ENCODE data around the gene SUGP1.

The SUGP1 gene

DNA sequence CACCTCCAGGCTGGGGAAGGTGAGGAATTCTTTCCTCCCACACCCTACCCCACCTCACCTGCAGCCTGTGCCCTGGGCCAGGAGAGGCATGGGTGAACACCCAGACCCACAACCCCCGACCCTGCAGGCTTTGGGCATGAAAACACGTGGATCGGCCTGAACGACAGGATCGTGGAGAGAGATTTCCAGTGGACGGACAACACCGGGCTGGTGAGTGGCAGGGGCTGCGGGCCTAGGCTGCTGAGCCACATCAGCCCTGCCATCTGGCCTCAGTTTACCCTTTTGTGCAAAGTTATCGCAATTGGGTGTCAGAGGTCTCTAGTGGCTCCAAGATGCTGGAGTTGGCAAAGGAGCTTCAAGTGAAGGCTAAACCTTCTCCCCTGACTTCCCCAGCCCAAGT is 79.8 kb downstream of the SUGP1 start:
- no peak for TF ChIP-seq CTCF (IDR thresholded peaks at IDR 0.05; ENCODE audit: borderline replicate concordance, control extremely low read depth, extremely low read depth, insufficient read depth, missing control alignments)
- no peak for DNase-seq (ENCODE audit: low spot score)
- in situ Hi-C loops (cut with MboI; ENCODE audit: low sequenced_read_pairs, unreplicated experiment), result no loop called here

DNA sequence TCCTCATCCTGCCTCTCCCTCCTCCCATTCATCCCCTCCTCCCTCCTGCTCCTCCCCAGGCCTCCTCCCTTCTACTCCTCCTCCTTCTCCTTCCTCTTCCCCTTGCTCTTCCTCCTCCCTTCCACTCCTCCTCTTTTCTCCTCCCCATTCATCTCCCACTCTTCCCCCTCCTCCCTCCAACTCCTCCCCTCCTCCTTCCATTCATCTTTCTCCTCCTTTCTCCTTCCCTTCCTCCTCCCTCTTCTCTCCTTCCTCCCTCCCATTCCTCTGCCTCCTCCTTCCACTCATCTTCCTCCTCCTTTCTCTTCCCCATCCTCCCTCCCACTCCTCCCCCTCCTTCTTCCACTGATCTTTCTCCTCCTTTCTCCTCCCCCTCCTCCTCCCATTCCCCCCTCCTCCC is 80.6 kb downstream of the SUGP1 start:
- DNase-seq (ENCODE audit: low spot score), result no peak
- in situ Hi-C loops (cut with MboI; ENCODE audit: low sequenced_read_pairs, unreplicated experiment), result no loop called here

DNA sequence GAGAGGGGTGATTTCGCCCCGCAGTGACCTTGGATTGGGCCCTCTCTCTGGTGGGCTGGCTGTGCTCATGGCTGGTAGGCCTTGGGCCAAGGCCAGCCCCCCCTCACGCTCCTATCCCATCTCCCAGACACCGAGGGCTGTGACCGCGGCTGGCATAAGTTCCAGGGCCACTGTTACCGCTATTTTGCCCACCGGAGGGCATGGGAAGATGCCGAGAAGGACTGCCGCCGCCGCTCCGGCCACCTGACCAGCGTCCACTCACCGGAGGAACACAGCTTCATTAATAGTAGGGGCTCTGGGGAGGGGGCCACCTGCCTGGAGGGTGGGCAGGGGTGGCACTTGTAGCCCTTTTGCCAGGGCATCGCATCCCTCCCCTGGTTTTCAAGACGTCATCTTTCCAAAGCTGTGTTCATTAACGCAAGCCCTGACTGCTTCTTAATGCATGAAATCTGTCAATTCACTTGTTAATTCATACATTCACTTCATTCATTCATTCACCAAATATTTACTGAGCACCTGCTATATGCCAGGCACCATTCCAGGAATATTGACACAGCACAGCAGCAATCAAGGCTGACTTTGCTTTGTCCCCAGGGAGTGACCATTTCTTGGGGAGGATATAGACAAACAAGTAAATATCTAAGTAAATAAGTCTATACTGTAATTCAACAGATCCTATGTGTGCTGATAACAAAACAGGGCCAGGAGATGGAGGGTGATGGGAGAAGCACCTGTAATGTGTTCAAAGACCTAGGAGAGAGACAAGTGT is 82.0 kb downstream of the SUGP1 start:
- in situ Hi-C loops (cut with MboI; ENCODE audit: low sequenced_read_pairs, unreplicated experiment), result no loop called here
- DNase-seq (ENCODE audit: low spot score), result no peak
- no peak for TF ChIP-seq CTCF (IDR thresholded peaks at IDR 0.05; ENCODE audit: borderline replicate concordance, control extremely low read depth, extremely low read depth, insufficient read depth, missing control alignments)

More for the DNA sequence above, 80.6 kb downstream of the SUGP1 start:
- TF ChIP-seq CTCF (IDR thresholded peaks at IDR 0.05; ENCODE audit: borderline replicate concordance, control extremely low read depth, extremely low read depth, insufficient read depth, missing control alignments), result no peak

DNA sequence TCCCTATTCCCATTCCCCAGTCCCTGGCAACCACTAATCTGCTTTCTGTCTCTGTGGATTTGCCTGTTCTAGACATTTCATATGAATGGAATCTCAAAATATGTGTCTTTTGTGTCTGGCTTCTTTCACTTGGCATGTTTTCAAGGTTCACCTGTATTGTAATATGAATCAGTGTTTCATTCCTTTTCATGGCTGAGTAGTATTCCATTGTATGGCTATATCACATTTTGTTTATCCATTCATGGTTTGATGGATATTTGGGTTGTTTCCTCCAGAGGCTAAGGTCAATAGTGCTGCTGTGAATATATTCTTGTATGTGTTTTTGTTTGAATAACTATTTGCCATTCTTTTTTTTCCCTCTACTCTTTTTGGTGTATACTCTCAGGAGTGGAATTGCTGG is 84.1 kb downstream of the SUGP1 start:
- in situ Hi-C loops (cut with MboI; ENCODE audit: low sequenced_read_pairs, unreplicated experiment), result no loop called here
- TF ChIP-seq CTCF (IDR thresholded peaks at IDR 0.05; ENCODE audit: borderline replicate concordance, control extremely low read depth, extremely low read depth, insufficient read depth, missing control alignments), result no peak
- DNase-seq (ENCODE audit: low spot score), result no peak

DNA sequence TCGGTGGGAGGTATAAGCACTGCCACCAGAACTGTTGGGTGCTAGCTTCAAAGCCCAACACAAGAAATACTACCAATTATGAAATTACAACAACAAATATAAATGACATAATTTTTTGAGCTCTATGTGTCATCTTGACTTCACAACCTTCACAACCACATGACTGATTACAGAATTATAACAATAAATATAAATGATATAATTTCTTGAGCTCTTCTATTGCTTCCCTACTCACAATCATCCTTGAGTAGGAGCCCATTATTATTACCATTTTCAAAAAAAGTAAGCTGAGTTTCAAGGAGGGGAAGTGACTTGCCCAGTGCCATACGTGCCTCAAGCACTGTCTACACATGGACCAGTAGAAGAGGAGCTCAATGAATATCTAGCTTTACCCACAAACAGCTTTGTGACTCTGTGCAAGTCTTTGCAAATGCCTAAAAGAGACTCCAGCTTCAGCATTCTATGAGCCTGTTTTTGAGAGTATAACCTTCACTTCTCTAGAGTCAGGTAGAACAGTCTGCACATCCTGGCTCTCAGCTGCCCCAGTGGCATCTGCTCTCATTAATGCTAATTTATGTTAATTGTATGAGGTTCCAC is 86.0 kb downstream of the SUGP1 start:
- DNase-seq (ENCODE audit: low spot score), result no peak
- in situ Hi-C loops (cut with MboI; ENCODE audit: low sequenced_read_pairs, unreplicated experiment), result no loop called here
- no peak for TF ChIP-seq CTCF (IDR thresholded peaks at IDR 0.05; ENCODE audit: borderline replicate concordance, control extremely low read depth, extremely low read depth, insufficient read depth, missing control alignments)

DNA sequence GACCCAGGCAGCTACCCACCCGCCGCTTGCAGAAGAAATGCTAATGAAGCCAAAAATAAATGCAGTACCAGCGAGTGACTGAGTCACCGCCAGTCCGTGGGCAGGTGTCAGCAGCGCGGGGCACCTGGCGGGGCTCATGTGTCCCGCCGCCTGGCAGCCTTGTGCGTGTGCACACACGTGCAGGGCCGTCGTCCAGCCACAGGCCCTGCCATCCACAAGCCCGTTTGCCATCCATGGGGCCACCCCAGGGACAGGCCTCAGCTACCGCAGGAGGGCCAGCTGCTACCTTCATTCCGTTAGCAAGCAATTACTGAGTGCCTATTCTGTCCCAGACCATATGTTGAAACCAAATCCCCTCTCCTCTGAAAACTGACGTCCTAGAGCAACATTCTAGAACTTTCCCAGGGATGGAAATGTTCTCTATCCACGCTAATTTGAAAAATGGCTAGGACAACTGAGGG is 88.0 kb downstream of the SUGP1 start:
- in situ Hi-C loops (cut with MboI; ENCODE audit: low sequenced_read_pairs, unreplicated experiment), result no loop called here
- no peak for DNase-seq (ENCODE audit: low spot score)

More for the DNA sequence above, 88.0 kb downstream of the SUGP1 start:
- no peak for TF ChIP-seq CTCF (IDR thresholded peaks at IDR 0.05; ENCODE audit: borderline replicate concordance, control extremely low read depth, extremely low read depth, insufficient read depth, missing control alignments)
